HL-60 (cell line): Measurements from ENCODE around the gene ITGB5.

Experiments used
- DNase-seq, 2 experiments: peaks; one replicate each; pipeline ENCODE4 v3.0.0-alpha.2; 2010 to 2020; ENCODE audit warnings: low read depth in 1 of 2, low spot score in 1 of 2
- H3K27ac ChIP-seq: fragments of 250-450 bp; sonication (Bioruptor Pico); replicated peaks from 2 replicates; pipeline ENCODE4 v1.5.1; 2020; ENCODE audit warnings: mild to moderate bottlenecking, moderate library complexity
- H3K27me3 ChIP-seq: fragments of 250-450 bp; sonication (Bioruptor Pico); 2 replicates; pipeline ENCODE4 v1.5.1; 2021; ENCODE audit warnings: mild to moderate bottlenecking, moderate library complexity; ENCODE audit not compliant: insufficient read depth, poor library complexity, severe bottlenecking
- H3K4me3 ChIP-seq: replicated peaks from 2 replicates; pipeline ENCODE4 v1.5.1; 2011; ENCODE audit warnings: mild to moderate bottlenecking, control low read depth, low read length; ENCODE audit not compliant: insufficient read depth
- CTCF ChIP-seq: IDR thresholded peaks from one replicate; pipeline ENCODE4 v1.5.1; 2011; ENCODE audit warnings: low read length, control low read depth, inconsistent platforms; ENCODE audit not compliant: insufficient read depth
- GABPA ChIP-seq: IDR thresholded peaks from 2 replicates; pipeline ENCODE4 v1.6.1; 2012; ENCODE audit warnings: low read depth
- POLR2AphosphoS5 ChIP-seq: IDR thresholded peaks from 2 replicates; pipeline ENCODE4 v1.6.1; 2012; ENCODE audit warnings: low read depth
- REST ChIP-seq: IDR thresholded peaks from 2 replicates; pipeline ENCODE4 v1.6.1; 2012; ENCODE audit warnings: low read depth; ENCODE audit not compliant: insufficient replicate concordance
- SPI1 ChIP-seq: IDR thresholded peaks from 2 replicates; pipeline ENCODE4 v1.6.1; 2012; ENCODE audit warnings: low read depth, mild to moderate bottlenecking, borderline replicate concordance

The ITGB5 gene

GRCh38 chr3:124811436-124811835, 75.7 kb downstream of the ITGB5 start:
- Histone ChIP-seq H3K4me3 (no peak overlapping the region), H3K27me3 (peaks cover 4% of the 10 kb centered on the region), H3K27ac (no peak overlapping the region)
- DNase-seq, result no peak
- TF ChIP-seq POLR2AphosphoS5 (no peak), GABPA (no peak), SPI1 (no peak), CTCF (no peak), REST (no peak)

- Histone ChIP-seq H3K4me3 (no peak overlapping the region), H3K27me3 (peaks cover 4% of the 10 kb centered on the region), H3K27ac (no peak overlapping the region)
- TF ChIP-seq POLR2AphosphoS5, result no peak
- no peak for TF ChIP-seq GABPA
- TF ChIP-seq CTCF, result no peak
- no peak for TF ChIP-seq REST
- no peak for TF ChIP-seq SPI1
- no peak for DNase-seq
Observed at GRCh38 chr3:124810970-124811369, 76.2 kb downstream of the ITGB5 start.

GRCh38 chr3:124809039-124809438, 78.1 kb downstream of the ITGB5 start:
- H3K27me3 ChIP-seq, result peaks cover 4% of the 10 kb centered on the region
- H3K27ac ChIP-seq, result no peak overlapping the region
- H3K4me3 ChIP-seq, result no peak overlapping the region
- no peak for TF ChIP-seq REST
- TF ChIP-seq POLR2AphosphoS5, result no peak
- TF ChIP-seq SPI1, result no peak
- TF ChIP-seq GABPA, result no peak
- no peak for TF ChIP-seq CTCF
- no peak for DNase-seq
